GM21381 (cell line): Measurements from ENCODE around the gene FOXN3.

Experiments
- ATAC-seq: cut with Tn5 transposase; IDR thresholded peaks from one replicate; pipeline ENCODE4 v1.9.1; 2021; ENCODE audit warnings: mild to moderate bottlenecking, moderate library complexity; ENCODE audit not compliant: unreplicated experiment

The FOXN3 gene

GRCh38 chr14:89386212-89386886, 30.7 kb downstream of the FOXN3 start:
- ATAC-seq = peak; percentile 41

DNA sequence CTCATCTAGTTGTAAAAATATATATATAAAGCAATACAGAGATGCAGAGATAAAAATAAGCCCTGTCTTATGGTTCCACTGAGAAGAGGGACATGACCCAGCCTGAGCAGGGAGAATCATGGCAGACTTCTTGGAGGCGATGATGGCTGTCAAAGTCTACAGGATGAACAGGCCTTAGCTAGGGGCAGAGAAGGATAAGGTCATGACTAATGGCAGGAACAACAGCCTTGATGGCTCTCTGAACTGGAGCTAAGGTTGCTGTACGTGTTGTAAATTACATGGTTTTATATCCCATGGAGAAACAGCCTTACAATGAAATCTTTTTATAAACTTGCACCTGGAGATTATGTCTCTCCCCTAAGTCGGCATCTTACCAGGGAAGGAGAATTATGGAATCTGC, 32.4 kb downstream of the FOXN3 start:
- no peak for ATAC-seq

GRCh38 chr14:89384023-89384422, 33.0 kb downstream of the FOXN3 start:
- peak; percentile 81 for ATAC-seq

DNA sequence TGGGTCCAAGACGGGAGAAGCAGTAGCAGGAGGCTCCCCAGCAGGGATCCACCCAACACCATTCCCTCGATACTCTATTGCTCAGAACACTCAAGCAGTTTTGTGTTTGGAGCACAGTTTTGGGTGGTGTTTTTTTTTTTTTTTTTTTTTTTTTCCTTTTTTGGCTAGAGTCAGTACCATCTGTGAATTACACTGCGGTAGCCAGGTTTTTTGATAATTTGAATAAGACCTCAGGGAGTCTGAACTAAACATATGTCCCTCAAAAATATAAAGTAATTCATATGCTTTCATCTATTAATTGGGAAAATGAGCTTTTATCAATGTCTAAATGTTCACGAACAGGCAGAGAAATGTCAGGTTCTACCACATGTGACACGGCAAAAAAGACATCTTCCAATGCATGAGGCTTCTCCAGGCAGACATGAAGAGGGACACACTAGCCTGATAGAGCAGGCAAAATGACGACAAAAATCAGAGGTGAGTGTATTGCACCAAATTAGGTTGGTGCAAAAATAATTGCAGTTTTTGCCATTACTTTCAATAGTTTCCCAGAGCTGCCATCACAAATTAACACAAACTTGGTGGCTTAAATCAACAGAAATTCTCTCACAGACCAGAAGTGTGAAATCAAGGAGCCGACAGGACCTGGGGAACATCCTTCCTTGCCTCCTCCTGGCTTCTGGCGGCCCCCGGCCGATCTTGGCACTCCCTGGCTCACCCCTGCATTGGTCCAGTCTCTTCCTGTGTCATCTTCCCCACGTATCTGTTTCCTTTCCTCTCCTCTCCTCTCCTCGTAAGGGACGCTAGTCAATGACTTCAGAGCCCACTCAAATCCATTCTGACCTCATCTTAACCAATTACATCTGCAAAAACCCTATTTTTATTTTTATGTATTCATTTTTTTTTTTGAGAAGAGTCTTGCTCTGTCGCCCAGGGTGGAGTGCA, 33.9 kb downstream of the FOXN3 start:
- no peak for ATAC-seq

- ATAC-seq = no peak
These were observed 34.5 kb downstream of the FOXN3 start for GRCh38 chr14:89382487-89382886.

DNA sequence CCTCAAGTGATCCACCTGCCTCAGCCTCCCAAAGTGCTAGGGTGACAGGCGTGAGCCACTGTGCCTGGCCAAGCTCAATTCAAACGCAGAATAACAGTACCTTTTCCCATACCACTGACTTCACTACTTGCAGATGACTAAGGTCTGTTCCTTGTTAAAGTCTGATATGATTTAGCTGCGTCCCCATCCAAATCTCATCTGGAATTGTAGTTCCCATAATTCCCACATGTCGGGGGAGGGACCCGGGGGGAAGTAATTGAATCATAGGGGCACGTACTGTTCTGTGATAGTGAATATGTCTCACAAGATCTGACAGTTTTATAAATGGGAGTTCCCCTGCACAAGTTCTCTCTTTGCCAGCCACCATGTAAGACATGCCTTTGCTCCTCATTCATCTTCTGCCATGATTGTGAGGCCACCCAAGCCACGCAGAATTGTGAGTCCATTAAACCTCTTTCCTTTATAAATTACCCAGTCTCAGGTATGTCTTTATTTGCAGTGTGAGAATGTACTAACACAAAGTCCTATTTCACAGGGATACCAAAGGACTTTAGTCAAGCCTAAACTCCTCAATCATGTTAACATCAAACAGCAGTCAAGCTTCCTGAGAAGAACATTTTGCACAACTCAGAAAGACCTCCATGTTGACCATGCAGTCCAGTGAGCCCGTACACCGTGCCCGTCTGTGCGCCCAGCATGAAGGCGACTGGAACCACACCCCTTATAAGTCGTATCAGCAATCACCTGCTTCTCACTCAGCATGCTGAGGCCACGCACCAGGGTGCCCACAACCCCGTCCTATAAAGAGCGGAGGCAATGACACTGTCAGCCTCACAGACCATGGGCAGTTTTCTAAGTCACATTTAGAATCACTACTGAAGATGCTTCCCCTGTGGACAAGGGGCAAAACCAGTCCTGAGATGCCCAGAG, 36.9 kb downstream of the FOXN3 start:
- ATAC-seq = no peak

GRCh38 chr14:89379006-89379405, 38.0 kb downstream of the FOXN3 start:
- ATAC-seq = no peak

GRCh38 chr14:89378119-89378518, 38.9 kb downstream of the FOXN3 start:
- peak; percentile 74 for ATAC-seq

GRCh38 chr14:89377544-89377943, 39.5 kb downstream of the FOXN3 start:
- ATAC-seq = no peak

DNA sequence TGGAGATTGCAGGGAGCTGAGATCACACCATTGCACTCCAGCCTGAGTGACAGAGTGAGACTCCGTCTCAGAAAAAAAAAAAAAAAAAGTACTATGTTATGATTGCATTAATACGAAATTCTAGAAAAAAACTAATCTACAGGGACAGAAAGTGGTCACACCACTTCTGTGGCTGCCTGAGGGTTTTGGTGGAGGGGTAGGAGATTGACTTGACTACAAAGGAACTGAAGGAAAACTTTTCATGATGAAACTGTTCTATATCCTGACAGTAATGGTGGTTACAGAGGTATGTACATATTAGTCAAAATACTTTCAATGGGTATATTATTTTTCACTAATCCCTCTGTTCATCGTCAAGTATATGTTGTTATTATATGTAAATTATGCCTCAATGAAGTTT, 42.1 kb downstream of the FOXN3 start:
- ATAC-seq = no peak

DNA sequence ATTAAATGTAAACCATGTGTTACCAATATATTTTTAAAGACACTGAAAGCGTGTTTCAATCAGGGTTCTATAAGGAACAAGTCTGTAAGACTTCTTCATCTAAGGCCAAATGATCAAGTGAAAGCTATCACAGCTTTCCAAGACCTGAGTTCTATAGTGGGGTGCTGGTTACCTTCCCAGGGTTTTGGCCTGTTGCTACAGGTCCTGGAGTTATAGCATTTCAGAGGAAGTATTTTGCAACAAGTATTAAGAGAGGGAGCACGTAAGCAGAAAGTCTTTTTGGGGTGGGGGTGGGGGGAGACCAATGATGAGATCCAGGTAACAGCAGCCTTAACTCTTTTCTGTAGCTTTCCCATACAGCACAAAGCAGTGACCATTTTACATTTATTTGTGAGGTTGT, 43.8 kb downstream of the FOXN3 start:
- no peak for ATAC-seq

DNA sequence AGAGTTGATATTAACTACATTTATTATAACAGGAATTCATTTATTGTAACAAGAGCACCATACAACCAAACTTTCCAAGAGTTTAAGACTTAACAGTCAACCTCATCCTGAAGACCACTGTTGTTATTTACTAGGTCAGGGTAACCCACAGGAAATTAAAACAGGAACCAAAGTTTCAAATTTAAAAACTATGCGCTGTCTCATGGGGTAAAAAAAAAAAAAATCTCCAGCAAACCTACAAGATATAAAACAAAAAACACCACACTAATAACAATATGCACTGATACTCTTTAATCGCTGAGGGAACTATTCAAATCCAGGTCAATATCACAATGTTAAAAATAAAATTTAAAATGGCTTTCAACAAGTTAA, 44.5 kb downstream of the FOXN3 start:
- ATAC-seq = no peak

- ATAC-seq = no peak
These were observed 45.2 kb downstream of the FOXN3 start for GRCh38 chr14:89371585-89372511.

GRCh38 chr14:89370781-89371180, 46.3 kb downstream of the FOXN3 start:
- no peak for ATAC-seq

DNA sequence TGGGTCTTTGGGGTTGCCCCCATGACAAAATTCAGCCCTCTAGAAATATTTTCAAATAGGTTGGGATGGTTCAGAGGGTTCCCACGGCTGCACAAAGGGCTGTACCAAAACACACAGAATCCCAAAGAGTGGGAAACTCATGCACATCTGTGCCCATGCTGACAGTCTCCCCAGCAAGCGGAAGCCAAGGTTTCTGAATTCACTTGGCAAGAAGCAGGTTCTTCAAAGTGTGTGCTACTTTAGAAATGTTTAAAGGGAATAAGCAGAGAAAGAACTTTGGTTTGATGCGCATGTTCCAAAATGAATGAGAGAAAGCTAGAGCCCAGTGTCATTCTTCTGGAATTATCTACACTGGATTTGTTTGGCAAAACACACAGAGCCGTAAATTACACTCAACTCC, 46.7 kb downstream of the FOXN3 start:
- ATAC-seq = no peak

GRCh38 chr14:89369656-89370055, 47.4 kb downstream of the FOXN3 start:
- ATAC-seq = no peak

- no peak for ATAC-seq
These were observed 48.2 kb downstream of the FOXN3 start for GRCh38 chr14:89368490-89369477.

- no peak for ATAC-seq
These were observed 49.3 kb downstream of the FOXN3 start for GRCh38 chr14:89367779-89368120.
